ENCODE measurements around the gene RAB17.

Gene RAB17

GRCh38 chr2:237556773-237557632 lies 33.5 kb downstream of the RAB17 start:
- no peak for DNase-seq

- no peak for DNase-seq
Observed at GRCh38 chr2:237555560-237555959, 35.0 kb downstream of the RAB17 start.

- no peak for DNase-seq
Observed at GRCh38 chr2:237553948-237554347, 36.6 kb downstream of the RAB17 start.

DNA sequence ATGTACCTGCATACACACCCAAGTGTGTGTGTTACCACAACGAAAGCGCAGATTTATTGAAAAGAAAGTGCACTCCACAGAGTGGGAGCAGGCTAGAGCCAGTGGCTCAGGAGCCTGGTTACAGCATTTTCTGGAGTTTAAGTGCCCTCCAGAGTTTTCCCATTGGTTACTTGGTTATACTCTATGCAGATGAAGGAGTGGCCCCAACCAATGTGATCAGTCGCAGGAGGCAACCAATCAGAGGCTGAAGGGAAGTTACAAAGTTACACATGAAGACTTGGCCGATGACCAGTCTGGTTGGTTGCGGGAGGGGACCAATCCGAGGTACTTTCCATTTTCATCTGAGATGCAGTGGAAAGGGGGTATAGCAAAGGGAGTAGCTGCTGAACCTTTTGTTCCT lies 37.6 kb downstream of the RAB17 start:
- no peak for DNase-seq

DNA sequence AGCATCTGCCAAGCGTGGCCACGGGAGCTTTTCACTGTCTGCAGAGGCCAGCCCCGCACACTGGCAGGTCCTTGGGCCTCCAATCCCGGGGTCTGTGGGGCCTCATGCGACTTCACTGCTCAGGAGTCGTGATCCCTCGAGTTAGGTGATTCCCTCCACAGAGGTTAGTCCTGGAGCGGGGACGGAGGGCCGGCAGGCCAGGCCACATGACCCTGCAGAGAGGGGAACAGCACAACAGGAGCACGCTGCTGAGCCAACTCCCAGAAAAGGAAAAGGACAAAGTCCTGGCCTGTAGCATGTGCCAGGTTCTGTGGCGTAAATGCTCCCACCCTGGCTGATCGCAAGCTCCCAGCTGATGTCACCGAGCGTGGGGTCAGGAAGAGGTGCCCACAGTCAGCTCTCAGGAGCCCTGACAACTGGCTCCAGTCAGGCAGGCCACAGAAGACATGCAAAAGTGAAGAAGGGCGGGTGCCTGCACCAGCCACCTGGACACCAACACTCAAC lies 39.4 kb downstream of the RAB17 start:
- no peak for DNase-seq

- DNase-seq = no peak
Observed at GRCh38 chr2:237549643-237550415, 40.7 kb downstream of the RAB17 start.

DNA sequence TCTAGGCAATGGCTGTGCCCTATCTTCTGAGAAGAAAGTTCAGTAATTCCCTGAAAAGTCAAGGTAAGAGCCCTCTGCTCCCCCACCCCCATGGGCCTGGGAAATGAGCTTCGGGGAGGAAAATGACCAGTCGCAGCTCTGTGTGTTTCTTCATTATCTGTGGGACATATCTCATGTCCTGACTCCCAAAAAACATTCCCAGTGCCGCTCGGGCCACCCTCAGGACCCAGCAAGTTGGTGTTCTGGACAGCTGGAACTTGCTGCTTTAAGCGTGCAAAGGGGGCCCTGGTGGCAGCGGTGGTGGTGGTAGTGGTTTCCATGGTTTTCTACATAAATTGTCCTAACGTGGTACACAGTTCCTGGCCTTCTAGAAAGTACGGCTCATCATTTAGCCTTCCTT lies 41.3 kb downstream of the RAB17 start:
- no peak for DNase-seq

GRCh38 chr2:237547841-237548416 lies 42.6 kb downstream of the RAB17 start:
- DNase-seq = no peak

DNA sequence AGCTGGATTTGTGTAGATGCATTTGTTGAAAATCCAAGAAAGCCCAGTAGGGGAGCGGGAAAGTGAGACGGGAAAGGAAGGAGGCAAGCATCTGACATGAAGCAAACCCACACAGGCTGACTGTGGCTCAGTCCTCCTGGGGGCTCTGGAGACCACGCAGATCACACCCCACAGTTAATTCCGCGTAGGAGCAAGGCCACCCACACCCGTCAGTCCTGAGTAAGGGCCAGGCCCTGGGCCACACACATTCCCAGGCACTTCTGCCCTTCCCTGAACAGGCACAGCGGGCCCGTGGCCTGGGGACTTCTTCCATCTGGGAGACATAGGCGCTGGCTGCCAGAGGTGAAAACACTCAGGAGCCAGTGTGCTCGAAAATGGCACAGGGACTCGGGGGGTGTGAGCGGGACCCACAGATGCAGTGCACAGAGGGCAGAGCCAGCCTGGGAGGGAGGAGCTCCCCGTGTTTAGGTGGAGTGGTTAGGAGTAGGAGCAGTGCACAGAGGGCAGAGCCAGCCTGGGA lies 43.6 kb downstream of the RAB17 start:
- DNase-seq = no peak

DNA sequence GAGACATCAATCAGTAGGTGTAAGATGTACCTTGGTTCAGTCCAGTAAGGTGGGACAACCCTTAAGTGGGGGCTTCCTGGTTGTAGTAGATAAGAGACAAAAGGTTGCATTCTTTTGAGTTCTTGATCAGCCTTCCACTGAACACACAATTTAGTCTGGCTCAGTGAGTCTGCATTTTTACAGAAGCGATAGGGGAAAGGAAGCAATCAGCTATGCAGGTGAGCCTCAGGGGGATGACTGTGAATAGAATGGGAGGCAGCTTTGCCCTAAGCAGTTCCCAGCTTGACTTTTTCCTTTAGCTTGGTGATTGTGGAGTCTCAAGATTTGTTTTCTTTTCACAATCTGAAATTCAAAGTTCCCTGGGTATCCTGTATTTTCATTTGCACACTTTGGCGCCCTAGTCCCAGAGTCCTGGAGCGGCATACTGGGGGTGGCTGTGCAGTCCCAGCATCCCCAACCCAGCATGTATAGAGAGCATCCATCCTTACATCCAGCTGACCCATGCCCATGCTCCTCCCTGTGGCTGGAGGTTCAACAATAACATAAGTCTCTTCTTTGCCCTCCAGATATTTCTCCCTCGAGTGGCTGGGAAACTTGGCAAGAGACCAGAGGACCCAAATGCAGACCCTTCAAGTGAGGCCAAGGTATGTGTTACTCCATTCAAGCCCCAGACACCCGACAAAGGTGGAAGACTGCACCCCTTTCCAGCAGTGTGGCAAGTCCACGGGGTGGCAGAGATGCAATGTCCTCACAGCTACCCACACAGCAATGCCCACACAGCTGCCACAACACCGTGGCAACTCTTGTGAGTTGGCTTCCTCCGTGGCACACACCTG lies 44.3 kb downstream of the RAB17 start:
- no peak for DNase-seq

- DNase-seq = no peak
Observed at GRCh38 chr2:237542001-237542704, 48.4 kb downstream of the RAB17 start.

DNA sequence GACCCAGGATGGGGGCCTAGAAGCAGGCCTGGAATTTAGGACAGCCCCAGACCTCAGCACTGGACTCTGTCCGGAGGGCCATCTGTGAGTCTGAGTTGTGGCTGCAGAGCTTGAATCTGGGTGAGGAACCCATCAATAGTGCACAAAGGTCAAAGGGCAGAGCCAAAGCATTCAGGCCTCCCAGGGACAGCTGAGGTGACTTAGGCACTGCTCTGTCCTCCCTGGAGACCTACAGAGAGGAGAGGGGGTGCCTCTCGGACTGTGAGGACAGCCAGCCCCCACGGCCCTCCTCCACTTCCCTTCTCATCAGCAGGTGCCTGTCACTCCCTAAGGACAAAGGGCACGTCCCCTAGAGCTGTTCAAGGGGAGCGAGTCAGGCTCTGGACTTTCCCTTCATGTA lies 49.3 kb downstream of the RAB17 start:
- no peak for DNase-seq

GRCh38 chr2:237540823-237541222 lies 49.7 kb downstream of the RAB17 start:
- no peak for DNase-seq

- no peak for DNase-seq
Observed at GRCh38 chr2:237540223-237540775, 50.2 kb downstream of the RAB17 start.

- no peak for DNase-seq
Observed at GRCh38 chr2:237539681-237540080, 50.9 kb downstream of the RAB17 start.

- no peak for DNase-seq
Observed at GRCh38 chr2:237538901-237539300, 51.6 kb downstream of the RAB17 start.

DNA sequence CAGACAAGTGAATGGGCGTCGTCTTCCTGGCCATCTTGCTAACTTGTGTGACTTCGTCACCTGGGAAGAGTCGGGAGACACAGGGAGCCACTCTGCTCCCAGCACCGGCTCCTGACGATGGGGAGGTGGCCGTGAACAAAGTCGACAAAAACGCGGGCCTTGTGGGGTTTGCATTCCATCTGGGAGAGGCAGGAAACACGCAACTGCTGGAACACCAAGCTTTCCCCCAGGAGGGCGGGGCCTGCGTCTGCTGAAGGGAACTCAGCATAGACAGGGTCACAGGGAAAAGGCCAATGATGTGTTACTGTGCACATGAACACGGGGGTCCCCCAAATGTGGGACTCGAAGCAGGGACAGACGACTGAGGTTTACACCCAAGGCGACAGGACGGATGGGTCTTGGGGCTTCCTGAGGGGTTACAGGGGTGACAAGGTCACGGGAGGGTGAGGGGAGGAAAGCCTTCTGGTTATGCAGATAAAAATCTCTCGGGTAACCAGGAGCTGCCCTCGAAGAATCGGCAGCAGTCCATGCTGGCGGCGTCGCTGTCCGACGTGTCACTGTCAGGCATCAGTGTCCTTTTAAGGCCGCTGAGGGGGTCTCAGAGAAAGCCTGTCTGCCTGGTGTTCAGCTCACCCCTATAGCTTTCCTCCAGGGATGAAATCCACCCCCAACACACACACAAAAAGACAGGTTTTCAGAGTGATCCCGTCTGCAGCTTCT lies 52.4 kb downstream of the RAB17 start:
- no peak for DNase-seq

GRCh38 chr2:237536617-237537016 lies 53.9 kb downstream of the RAB17 start:
- no peak for DNase-seq

- no peak for DNase-seq
Observed at GRCh38 chr2:237536083-237536415, 54.5 kb downstream of the RAB17 start.

DNA sequence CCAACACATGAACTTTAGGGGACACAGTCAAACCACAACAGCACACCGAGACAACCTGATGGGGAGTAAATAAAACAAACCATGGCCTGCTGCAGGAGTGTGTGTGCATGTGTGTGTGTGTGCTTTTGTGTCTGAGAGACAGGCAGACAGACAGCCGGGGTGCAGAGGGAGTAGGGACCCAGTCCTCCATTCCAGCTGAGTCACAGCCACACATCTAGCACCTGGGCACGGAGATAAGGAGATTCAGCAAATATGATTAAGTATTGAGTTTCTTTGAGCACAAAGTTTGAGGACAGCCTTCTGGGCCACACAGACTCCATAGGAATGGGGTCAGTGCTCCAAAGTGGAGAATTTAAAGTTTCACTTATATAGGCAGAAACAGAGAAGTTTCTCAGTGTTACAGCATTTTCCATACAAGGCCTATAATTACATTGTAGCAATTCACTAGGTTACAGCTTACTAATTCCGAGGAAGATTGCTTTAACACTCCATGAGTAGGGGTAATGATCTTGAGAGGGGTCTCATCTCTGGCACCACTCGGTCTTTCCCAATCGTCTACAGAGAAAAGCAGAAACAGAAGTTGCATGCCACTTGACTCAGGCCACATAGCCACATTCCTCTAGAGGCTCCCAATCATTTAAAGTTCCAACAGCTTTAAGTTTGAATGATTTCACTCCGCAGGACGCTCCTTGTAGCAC lies 55.0 kb downstream of the RAB17 start:
- no peak for DNase-seq
